ENCODE results near the gene MRPL52. TPM values are rescaled to one million over a fixed set of nuclear protein-coding genes. Genes with fewer than 3 reads are reported as not detected.

Gene MRPL52
- total and polyA plus RNA-seq, 2 of the 13 experiments (the other 11 are each of a cell fraction or from before 2014, with no cell fraction given), result 118 to 329 TPM

DNA sequence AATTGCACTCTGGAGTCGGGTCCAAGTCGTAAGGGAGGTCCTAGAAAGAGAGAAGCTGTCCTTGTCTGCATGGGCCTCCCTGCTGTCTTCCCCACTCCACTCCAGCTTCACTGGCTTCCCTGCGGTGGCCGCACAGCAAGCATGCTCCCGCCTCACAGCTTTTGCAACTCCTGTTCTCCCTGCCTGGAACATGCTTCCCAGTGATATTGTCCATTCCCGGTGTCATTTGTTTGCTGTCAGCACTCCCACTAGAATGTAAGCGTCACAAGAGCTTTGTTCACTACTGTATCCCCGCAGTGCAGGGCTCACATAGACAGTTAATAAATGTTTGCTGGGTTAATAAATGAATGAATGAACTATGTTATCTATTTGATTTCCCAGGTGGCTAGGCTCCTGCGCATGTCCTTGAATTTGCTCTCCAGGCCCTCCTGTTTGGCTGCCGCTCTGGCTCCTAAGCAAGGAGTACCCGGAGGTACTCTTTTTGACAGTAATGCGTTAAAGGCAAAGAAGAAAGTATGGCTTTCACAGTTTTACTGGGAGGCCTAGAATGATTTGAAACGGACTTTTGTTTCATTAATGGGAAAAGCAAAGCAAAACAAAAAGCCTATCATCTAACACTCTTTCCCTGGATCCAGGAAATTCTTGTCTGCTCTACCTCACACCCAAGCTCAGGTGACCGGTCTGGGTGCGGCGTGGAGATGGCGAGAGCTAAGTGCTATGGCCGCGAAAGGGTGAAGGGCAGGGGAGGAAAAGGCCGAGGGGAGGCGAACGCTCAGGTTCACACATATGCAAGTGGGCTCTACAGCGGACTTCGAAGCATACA is 8.3 kb upstream of the MRPL52 start (continued):
- TF ChIP-seq ZBTB20 (CRISPR knock-in tag; IDR thresholded peaks at IDR 0.05; ENCODE audit: borderline replicate concordance, low read depth) (peak; percentile 80; the same call in 1 of the 2 replicates), ZBTB25 (CRISPR knock-in tag; IDR thresholded peaks at IDR 0.05) (peak; percentile 63; the same call in 1 of the 2 replicates), ZNF124 (CRISPR knock-in tag; IDR thresholded peaks at IDR 0.05) (0 out of 2 replicates have a peak, but pooled peaks have one; percentile 44), NPAS2 (CRISPR knock-in tag; IDR thresholded peaks at IDR 0.05; ENCODE audit: borderline replicate concordance) (no peak), ELF1 (CRISPR knock-in tag; IDR thresholded peaks at IDR 0.05) (no peak), ZNF816 (CRISPR knock-in tag; IDR thresholded peaks at IDR 0.05; ENCODE audit: borderline replicate concordance) (no peak), KDM1A (CRISPR knock-in tag; IDR thresholded peaks at IDR 0.05) (peak; percentile 86), EHMT2 (IDR thresholded peaks at IDR 0.05; ENCODE audit: borderline replicate concordance, low read depth, low read length) (peak; percentile 33; the same call in 1 of the 2 replicates), ZNF589 (CRISPR knock-in tag; conservative IDR thresholded peaks at IDR 0.05) (no peak), CC2D1A (CRISPR knock-in tag; IDR thresholded peaks at IDR 0.05) (no peak), TARDBP (CRISPR knock-in tag; IDR thresholded peaks at IDR 0.05) (peak; percentile 20; the same call in 1 of the 2 replicates), HHEX (CRISPR knock-in tag; IDR thresholded peaks at IDR 0.05) (no peak), CBFB (CRISPR knock-in tag; IDR thresholded peaks at IDR 0.05) (peak; percentile 53; the same call in 1 of the 2 replicates), TFDP2 (CRISPR knock-in tag; IDR thresholded peaks at IDR 0.05) (peak; percentile 89), ZFP37 (CRISPR knock-in tag; IDR thresholded peaks at IDR 0.05; ENCODE audit: borderline replicate concordance) (peak; percentile 97), FIP1L1 (IDR thresholded peaks at IDR 0.05; ENCODE audit: borderline replicate concordance, insufficient read depth, low read depth, low read length) (no peak), U2AF1 (optimal IDR thresholded peaks at IDR 0.05; ENCODE audit: low read depth, low read length) (no peak), HNRNPLL (IDR thresholded peaks at IDR 0.05; ENCODE audit: low read depth, low read length, poor library complexity, severe bottlenecking) (no peak), ZNF772 (CRISPR knock-in tag; IDR thresholded peaks at IDR 0.05) (peak; percentile 90; the same call in 1 of the 2 replicates), IKZF1 (IDR thresholded peaks at IDR 0.05) (no peak), YY1 (IDR thresholded peaks at IDR 0.05; ENCODE audit: insufficient read depth, insufficient replicate concordance, low read depth, low read length) (peak; percentile 13), KLF16 (CRISPR knock-in tag; IDR thresholded peaks at IDR 0.05) (peak; percentile 69 to 95; a peak in 2 of 4 replicates), FOSL1 (CRISPR knock-in tag; IDR thresholded peaks at IDR 0.05; ENCODE audit: borderline replicate concordance) (no peak), ATM (IDR thresholded peaks at IDR 0.05; ENCODE audit: borderline replicate concordance) (no peak)
- TF ChIP-seq, protein P1, sequence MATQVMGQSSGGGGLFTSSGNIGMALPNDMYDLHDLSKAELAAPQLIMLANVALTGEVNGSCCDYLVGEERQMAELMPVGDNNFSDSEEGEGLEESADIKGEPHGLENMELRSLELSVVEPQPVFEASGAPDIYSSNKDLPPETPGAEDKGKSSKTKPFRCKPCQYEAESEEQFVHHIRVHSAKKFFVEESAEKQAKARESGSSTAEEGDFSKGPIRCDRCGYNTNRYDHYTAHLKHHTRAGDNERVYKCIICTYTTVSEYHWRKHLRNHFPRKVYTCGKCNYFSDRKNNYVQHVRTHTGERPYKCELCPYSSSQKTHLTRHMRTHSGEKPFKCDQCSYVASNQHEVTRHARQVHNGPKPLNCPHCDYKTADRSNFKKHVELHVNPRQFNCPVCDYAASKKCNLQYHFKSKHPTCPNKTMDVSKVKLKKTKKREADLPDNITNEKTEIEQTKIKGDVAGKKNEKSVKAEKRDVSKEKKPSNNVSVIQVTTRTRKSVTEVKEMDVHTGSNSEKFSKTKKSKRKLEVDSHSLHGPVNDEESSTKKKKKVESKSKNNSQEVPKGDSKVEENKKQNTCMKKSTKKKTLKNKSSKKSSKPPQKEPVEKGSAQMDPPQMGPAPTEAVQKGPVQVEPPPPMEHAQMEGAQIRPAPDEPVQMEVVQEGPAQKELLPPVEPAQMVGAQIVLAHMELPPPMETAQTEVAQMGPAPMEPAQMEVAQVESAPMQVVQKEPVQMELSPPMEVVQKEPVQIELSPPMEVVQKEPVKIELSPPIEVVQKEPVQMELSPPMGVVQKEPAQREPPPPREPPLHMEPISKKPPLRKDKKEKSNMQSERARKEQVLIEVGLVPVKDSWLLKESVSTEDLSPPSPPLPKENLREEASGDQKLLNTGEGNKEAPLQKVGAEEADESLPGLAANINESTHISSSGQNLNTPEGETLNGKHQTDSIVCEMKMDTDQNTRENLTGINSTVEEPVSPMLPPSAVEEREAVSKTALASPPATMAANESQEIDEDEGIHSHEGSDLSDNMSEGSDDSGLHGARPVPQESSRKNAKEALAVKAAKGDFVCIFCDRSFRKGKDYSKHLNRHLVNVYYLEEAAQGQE (IDR thresholded peaks at IDR 0.05; ENCODE audit: borderline replicate concordance in 1 of 2, low read depth in 1 of 2, low read length in 2 of 2), result no peak

All from HepG2 (cell line).